IMR-90 (cell line): ENCODE measurements around the gene MLLT10.

Experiments used
- RAD21 ChIP-seq: IDR thresholded peaks from 2 replicates; pipeline ENCODE4 v1.6.1; 2012; ENCODE audit warnings: low read length, improper control_type of control experiment
- TF ChIP-seq, protein P1 (sequence below): conservative IDR thresholded peaks from 2 replicates; pipeline ENCODE4 v1.5.1; 2012; ENCODE audit warnings: mild to moderate bottlenecking, low read depth, low read length, improper control_type of control experiment

DNA sequence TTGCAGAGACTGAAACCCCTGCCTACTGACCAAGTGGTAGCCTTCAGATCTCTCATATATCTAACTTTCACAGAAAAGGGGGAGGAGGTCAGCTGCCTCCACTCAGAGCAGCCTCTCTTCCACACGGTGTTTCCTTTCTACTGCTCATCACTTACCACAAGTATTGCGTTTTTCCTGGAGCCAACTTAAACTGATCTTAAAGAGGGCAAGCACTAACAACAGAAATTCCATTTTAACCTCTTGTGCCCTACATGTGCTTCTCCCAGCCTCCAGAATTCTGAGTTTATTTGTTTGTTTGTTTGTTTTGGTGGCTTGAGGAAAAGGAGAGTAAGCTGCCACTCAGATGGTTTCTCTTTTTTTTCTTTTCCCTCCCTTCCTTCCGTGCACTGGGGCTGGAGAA lies 27.7 kb upstream of the MLLT10 start:
- no peak for TF ChIP-seq RAD21
- TF ChIP-seq, protein P1, sequence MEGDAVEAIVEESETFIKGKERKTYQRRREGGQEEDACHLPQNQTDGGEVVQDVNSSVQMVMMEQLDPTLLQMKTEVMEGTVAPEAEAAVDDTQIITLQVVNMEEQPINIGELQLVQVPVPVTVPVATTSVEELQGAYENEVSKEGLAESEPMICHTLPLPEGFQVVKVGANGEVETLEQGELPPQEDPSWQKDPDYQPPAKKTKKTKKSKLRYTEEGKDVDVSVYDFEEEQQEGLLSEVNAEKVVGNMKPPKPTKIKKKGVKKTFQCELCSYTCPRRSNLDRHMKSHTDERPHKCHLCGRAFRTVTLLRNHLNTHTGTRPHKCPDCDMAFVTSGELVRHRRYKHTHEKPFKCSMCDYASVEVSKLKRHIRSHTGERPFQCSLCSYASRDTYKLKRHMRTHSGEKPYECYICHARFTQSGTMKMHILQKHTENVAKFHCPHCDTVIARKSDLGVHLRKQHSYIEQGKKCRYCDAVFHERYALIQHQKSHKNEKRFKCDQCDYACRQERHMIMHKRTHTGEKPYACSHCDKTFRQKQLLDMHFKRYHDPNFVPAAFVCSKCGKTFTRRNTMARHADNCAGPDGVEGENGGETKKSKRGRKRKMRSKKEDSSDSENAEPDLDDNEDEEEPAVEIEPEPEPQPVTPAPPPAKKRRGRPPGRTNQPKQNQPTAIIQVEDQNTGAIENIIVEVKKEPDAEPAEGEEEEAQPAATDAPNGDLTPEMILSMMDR, result no peak
